Mesenchymal stem cell (in vitro differentiated cells and primary cell): ENCODE measurements around the gene ZIC4.

ENCODE experiments used
- DNase-seq: peaks from one replicate; pipeline ENCODE4 v3.0.0-alpha.2; 2013
- H2AFZ ChIP-seq: one replicate; pipeline ENCODE4 v1.6.1; 2013; ENCODE audit warnings: low read depth, mild to moderate bottlenecking, control low read depth, inconsistent platforms, low read length, moderate library complexity
- H2AK5ac ChIP-seq: 2 replicates; pipeline ENCODE4 v1.6.1; 2013; ENCODE audit warnings: low read length, moderate library complexity, mild to moderate bottlenecking, inconsistent platforms; ENCODE audit not compliant: severe bottlenecking
- H2BK120ac ChIP-seq: one replicate; pipeline ENCODE4 v1.6.1; 2013; ENCODE audit warnings: low read depth, mild to moderate bottlenecking, inconsistent platforms, low read length, moderate library complexity
- H2BK12ac ChIP-seq, 2 experiments: one replicate each; pipeline ENCODE4 v1.6.1; 2013; ENCODE audit warnings: inconsistent platforms in 2 of 2, low read length in 2 of 2, mild to moderate bottlenecking in 2 of 2, moderate library complexity in 2 of 2, control low read depth in 1 of 2
- H2BK15ac ChIP-seq: one replicate; pipeline ENCODE4 v1.6.1; 2013; ENCODE audit warnings: mild to moderate bottlenecking, low read depth, inconsistent platforms; ENCODE audit not compliant: poor library complexity, severe bottlenecking
- H2BK5ac ChIP-seq: 2 replicates; pipeline ENCODE4 v1.6.1; 2013; ENCODE audit warnings: low read depth, mild to moderate bottlenecking, low read length, control low read depth, inconsistent platforms; ENCODE audit not compliant: poor library complexity, severe bottlenecking
- H3K14ac ChIP-seq, 2 experiments: one replicate each; pipeline ENCODE4 v1.6.1; 2013; ENCODE audit warnings: inconsistent platforms in 2 of 2, low read length in 2 of 2, control low read depth in 1 of 2, mild to moderate bottlenecking in 1 of 2, moderate library complexity in 1 of 2
- H3K18ac ChIP-seq, 2 experiments: one replicate each; pipeline ENCODE4 v1.6.1; 2013; ENCODE audit warnings: inconsistent platforms in 2 of 2, low read length in 2 of 2, control low read depth in 1 of 2, low read depth in 1 of 2, mild to moderate bottlenecking in 1 of 2
- H3K23ac ChIP-seq, 2 experiments: one replicate each; pipeline ENCODE4 v1.6.1; 2013; ENCODE audit warnings: inconsistent platforms in 2 of 2, low read length in 2 of 2, mild to moderate bottlenecking in 2 of 2, moderate library complexity in 2 of 2, control low read depth in 1 of 2
- H3K27ac ChIP-seq: 2 replicates; pipeline ENCODE4 v1.5.1; 2013; ENCODE audit warnings: mild to moderate bottlenecking, moderate library complexity, low read length, control low read depth, inconsistent platforms; ENCODE audit not compliant: poor library complexity, severe bottlenecking
- H3K27me3 ChIP-seq, 2 experiments: 2 replicates each; pipeline versions ENCODE4 v1.6.1 to v1.7.0; 2013; ENCODE audit warnings: low read length in 2 of 2, mild to moderate bottlenecking in 2 of 2, moderate library complexity in 2 of 2, control low read depth in 1 of 2, inconsistent platforms in 1 of 2; ENCODE audit not compliant: control insufficient read depth in 1 of 2, insufficient read depth in 1 of 2
- H3K36me3 ChIP-seq, 2 experiments: 2 replicates each; pipeline versions ENCODE4 v1.6.1 to v1.7.0; 2013; ENCODE audit warnings: low read length in 2 of 2, control low read depth in 1 of 2, inconsistent platforms in 1 of 2, low read depth in 1 of 2, mild to moderate bottlenecking in 1 of 2; ENCODE audit not compliant: insufficient read depth in 2 of 2, control insufficient read depth in 1 of 2
- H3K4ac ChIP-seq, 2 experiments: one replicate each; pipeline ENCODE4 v1.6.1; 2013; ENCODE audit warnings: inconsistent platforms in 2 of 2, low read length in 2 of 2, mild to moderate bottlenecking in 2 of 2, moderate library complexity in 2 of 2, control low read depth in 1 of 2, low read depth in 1 of 2
- H3K4me1 ChIP-seq: 2 replicates; pipeline ENCODE4 v1.6.1; 2013; ENCODE audit warnings: low read depth, low read length, control low read depth; ENCODE audit not compliant: control insufficient read depth, insufficient read depth
- H3K4me2 ChIP-seq: 2 replicates; pipeline ENCODE4 v1.6.1; 2013; ENCODE audit warnings: low read length, mild to moderate bottlenecking, inconsistent platforms; ENCODE audit not compliant: poor library complexity, severe bottlenecking
- H3K4me3 ChIP-seq, 2 experiments: 2 replicates each; pipeline versions ENCODE4 v1.5.1 to v1.7.0; 2013; ENCODE audit warnings: low read length in 2 of 2, mild to moderate bottlenecking in 2 of 2, control low read depth in 1 of 2, low read depth in 1 of 2; ENCODE audit not compliant: insufficient read depth in 1 of 2
- H3K79me1 ChIP-seq: replicated peaks from 2 replicates; pipeline ENCODE4 v1.6.1; 2013; ENCODE audit warnings: mild to moderate bottlenecking, control low read depth, low read length, inconsistent platforms; ENCODE audit not compliant: poor library complexity, severe bottlenecking
- H3K9ac ChIP-seq: 2 replicates; pipeline ENCODE4 v1.7.0; 2013; ENCODE audit warnings: mild to moderate bottlenecking, low read length, moderate library complexity
- H3K9me3 ChIP-seq: 2 replicates; pipeline ENCODE4 v1.7.0; 2013; ENCODE audit warnings: mild to moderate bottlenecking, low read length; ENCODE audit not compliant: control insufficient read depth
- H4K8ac ChIP-seq: one replicate; pipeline ENCODE4 v1.6.1; 2013; ENCODE audit warnings: inconsistent platforms, mild to moderate bottlenecking, low read length, moderate library complexity
- H4K91ac ChIP-seq: one replicate; pipeline ENCODE4 v1.6.1; 2013; ENCODE audit warnings: mild to moderate bottlenecking, low read length, inconsistent platforms
- WGBS: methylation state at CpG from one replicate; pipeline ENCODE4 v1.1.7; 2013; ENCODE audit warnings: mixed read lengths; 5-methylcytosine and 5-hydroxymethylcytosine counted together

ZIC4 gene

GRCh38 chr3:147428754-147429153 is 22.4 kb upstream of the ZIC4 start:
- no peak overlapping the region for H4K91ac ChIP-seq
- 100% methylated on average over 1 of the region's 2 CpGs for WGBS
- H2BK15ac ChIP-seq = no peak overlapping the region

GRCh38 chr3:147428326-147428725 is 22.0 kb upstream of the ZIC4 start:
- DNase-seq = no peak
- Histone ChIP-seq H3K4me2 (no peak overlapping the region), H3K79me1 (no peaks in the 10 kb centered on the region), H3K4me1 (peaks cover 3% of the 10 kb centered on the region), H2BK15ac (no peak overlapping the region), H3K27ac (no peak overlapping the region), H2BK5ac (no peak overlapping the region), H4K8ac (no peak overlapping the region), H3K23ac (no peak overlapping the region), H3K18ac (no peak overlapping the region), H2AK5ac (no peak overlapping the region), H2BK120ac (no peak overlapping the region), H3K27me3 (peaks cover 8 to 24% of the 10 kb centered on the region in 2 experiments), H2AFZ (no peak overlapping the region), H2BK12ac (no peak overlapping the region), H3K4me3 (no peak overlapping the region), H4K91ac (no peak overlapping the region), H3K9ac (no peak overlapping the region), H3K14ac (no peak overlapping the region), H3K36me3 (no peaks in the 10 kb centered on the region), H3K4ac (no peak overlapping the region), H3K9me3 (no peaks in the 10 kb centered on the region)
- WGBS = no CpG with 5 or more reads among the region's 1 CpG

More at GRCh38 chr3:147428754-147429153, 22.4 kb upstream of the ZIC4 start:
- Histone ChIP-seq H3K4ac (no peak overlapping the region), H3K4me1 (peaks cover 3% of the 10 kb centered on the region), H3K14ac (no peak overlapping the region), H3K27ac (no peak overlapping the region), H2BK5ac (no peak overlapping the region), H2AK5ac (no peak overlapping the region), H3K79me1 (no peaks in the 10 kb centered on the region), H3K4me2 (no peak overlapping the region), H3K9ac (no peak overlapping the region), H3K27me3 (peaks cover 6 to 20% of the 10 kb centered on the region in 2 experiments), H2AFZ (no peak overlapping the region), H2BK12ac (no peak overlapping the region), H3K9me3 (no peaks in the 10 kb centered on the region), H3K23ac (no peak overlapping the region), H4K8ac (no peak overlapping the region), H3K36me3 (no peaks in the 10 kb centered on the region), H3K4me3 (no peak overlapping the region), H3K18ac (no peak overlapping the region), H2BK120ac (no peak overlapping the region)
- DNase-seq = no peak

DNA sequence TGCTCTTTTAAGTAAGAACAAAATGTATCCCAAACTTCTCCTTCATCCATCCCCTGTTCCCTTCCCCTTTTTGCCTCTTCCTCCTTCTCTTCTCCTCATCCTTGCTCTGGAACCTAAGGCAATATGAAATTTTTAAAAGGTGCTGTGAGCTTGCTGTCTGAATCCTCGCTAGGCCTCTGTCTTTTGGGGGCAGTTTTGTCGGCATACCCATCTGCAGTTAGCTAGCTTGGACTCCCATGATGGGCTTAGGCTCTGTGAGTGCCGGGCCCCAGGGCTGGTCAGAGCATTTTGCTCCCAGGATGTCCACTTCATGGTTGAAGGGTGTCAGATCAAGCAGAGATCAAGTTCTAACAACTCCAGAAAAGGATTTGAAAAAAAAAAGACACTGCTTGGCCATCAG is 21.4 kb upstream of the ZIC4 start:
- H3K23ac ChIP-seq = no peak overlapping the region
- H3K4me2 ChIP-seq = no peak overlapping the region
- H3K27me3 ChIP-seq = peaks cover 8 to 30% of the 10 kb centered on the region in 2 experiments
- no peak for DNase-seq
- H3K4me3 ChIP-seq = no peak overlapping the region
- no peaks in the 10 kb centered on the region for H3K9me3 ChIP-seq
- no peak overlapping the region for H3K14ac ChIP-seq
- H3K79me1 ChIP-seq = no peaks in the 10 kb centered on the region
- no peaks in the 10 kb centered on the region for H3K36me3 ChIP-seq
- H2AK5ac ChIP-seq = no peak overlapping the region
- no peak overlapping the region for H4K8ac ChIP-seq
- H3K27ac ChIP-seq = no peak overlapping the region
- 73% methylated on average over 3 of the region's 3 CpGs for WGBS
- H2BK5ac ChIP-seq = no peak overlapping the region
- H3K4ac ChIP-seq = no peak overlapping the region
- no peak overlapping the region for H2BK120ac ChIP-seq
- no peak overlapping the region for H3K9ac ChIP-seq
- H3K4me1 ChIP-seq = peaks cover 3% of the 10 kb centered on the region
- no peak overlapping the region for H2BK12ac ChIP-seq
- H4K91ac ChIP-seq = no peak overlapping the region
- H2BK15ac ChIP-seq = no peak overlapping the region
- no peak overlapping the region for H2AFZ ChIP-seq
- no peak overlapping the region for H3K18ac ChIP-seq

GRCh38 chr3:147426931-147427330 is 20.6 kb upstream of the ZIC4 start:
- Histone ChIP-seq H3K36me3 (no peaks in the 10 kb centered on the region), H3K18ac (no peak overlapping the region), H3K14ac (no peak overlapping the region), H3K27ac (no peak overlapping the region), H2AK5ac (no peak overlapping the region), H4K91ac (no peak overlapping the region), H3K27me3 (peaks cover 8 to 38% of the 10 kb centered on the region in 2 experiments), H3K79me1 (peaks cover 1% of the 10 kb centered on the region), H3K4me3 (no peak overlapping the region), H3K4me1 (peaks cover 5% of the 10 kb centered on the region), H3K9ac (no peak overlapping the region), H2BK5ac (no peak overlapping the region), H3K4me2 (no peak overlapping the region), H3K4ac (no peak overlapping the region), H2BK12ac (no peak overlapping the region), H3K23ac (no peak overlapping the region), H3K9me3 (no peaks in the 10 kb centered on the region), H2AFZ (no peak overlapping the region), H2BK120ac (no peak overlapping the region), H4K8ac (no peak overlapping the region), H2BK15ac (no peak overlapping the region)
- 100% methylated on average over 2 of the region's 2 CpGs for WGBS
- DNase-seq = no peak
